Keratinocyte (primary cell): Measurements from ENCODE around the gene ETFA. TPM values are rescaled to one million over a fixed set of nuclear protein-coding genes. Genes with fewer than 3 reads are reported as not detected.

Experiments used
- DNase-seq: peaks from one replicate; pipeline ENCODE4 v3.0.0-alpha.2; 2011; ENCODE audit warnings: low read depth, missing footprints, low spot score
- FAIRE-seq: peaks from 2 replicates; lab custom pipeline; 2011; peaks lifted over from hg19 to GRCh38; lab: Jason Lieb, UNC
- H2AFZ ChIP-seq: 2 replicates; pipeline ENCODE4 v1.6.0; 2012; ENCODE audit warnings: low read length, control low read depth, inconsistent platforms; ENCODE audit not compliant: control insufficient read depth
- H3K27ac ChIP-seq: 2 replicates; pipeline ENCODE4 v1.5.1; 2011; ENCODE audit warnings: low read length; ENCODE audit not compliant: control insufficient read depth, insufficient read depth
- H3K27me3 ChIP-seq: 3 replicates; pipeline ENCODE4 v1.6.0; 2011; ENCODE audit warnings: low read length; ENCODE audit not compliant: control insufficient read depth, insufficient read depth; ENCODE audit errors: extremely low read depth
- H3K36me3 ChIP-seq, 2 experiments: 2 replicates in 1 of 2; 3 replicates in 1 of 2; pipeline ENCODE4 v1.5.1; 2011; ENCODE audit warnings: low read length in 2 of 2, mild to moderate bottlenecking in 1 of 2; ENCODE audit not compliant: control insufficient read depth in 2 of 2, insufficient read depth in 2 of 2; ENCODE audit errors: extremely low read depth in 1 of 2
- H3K4me1 ChIP-seq: 3 replicates; pipeline ENCODE4 v1.5.1; 2011; ENCODE audit warnings: low read length; ENCODE audit not compliant: control insufficient read depth, insufficient read depth; ENCODE audit errors: extremely low read depth
- H3K4me2 ChIP-seq: 3 replicates; pipeline ENCODE4 v1.6.0; 2011; ENCODE audit warnings: low read depth, low read length; ENCODE audit not compliant: control insufficient read depth, insufficient read depth; ENCODE audit errors: extremely low read depth
- H3K4me3 ChIP-seq, 3 experiments: fragments of 200-600 bp in 1 of 3; sonication (generic) in 1 of 3; 2 replicates in 2 of 3; 3 replicates in 1 of 3; pipeline ENCODE4 v1.5.1; 2011 to 2016; ENCODE audit warnings: low read length in 3 of 3, mild to moderate bottlenecking in 3 of 3, control low read depth in 2 of 3, inconsistent platforms in 1 of 3, low read depth in 1 of 3, mixed read lengths in 1 of 3, mixed run types in 1 of 3, moderate library complexity in 1 of 3; ENCODE audit not compliant: control insufficient read depth in 2 of 3, insufficient read depth in 2 of 3; ENCODE audit errors: extremely low read depth in 1 of 3
- H3K79me2 ChIP-seq: 2 replicates; pipeline ENCODE4 v1.6.0; 2012; ENCODE audit warnings: low read length; ENCODE audit not compliant: control insufficient read depth, insufficient read depth
- H3K9ac ChIP-seq: 3 replicates; pipeline ENCODE4 v1.6.0; 2011; ENCODE audit warnings: low read length; ENCODE audit not compliant: control insufficient read depth, insufficient read depth; ENCODE audit errors: extremely low read depth
- H3K9me1 ChIP-seq: 3 replicates; pipeline ENCODE4 v1.6.0; 2011; ENCODE audit warnings: low read length; ENCODE audit not compliant: control insufficient read depth, insufficient read depth; ENCODE audit errors: extremely low read depth
- H3K9me3 ChIP-seq: 2 replicates; pipeline ENCODE4 v1.5.1; 2012; ENCODE audit warnings: low read depth, low read length; ENCODE audit not compliant: control insufficient read depth
- H4K20me1 ChIP-seq: 3 replicates; pipeline ENCODE4 v1.6.0; 2011; ENCODE audit warnings: low read length; ENCODE audit not compliant: control insufficient read depth, insufficient read depth; ENCODE audit errors: extremely low read depth
- EZH2 ChIP-seq: IDR thresholded peaks from one replicate; pipeline ENCODE4 v1.6.1; 2012; ENCODE audit warnings: inconsistent platforms, mild to moderate bottlenecking, low read length, moderate library complexity
- dilution Hi-C: fragments of 300-500 bp; cut with MboI; formaldehyde crosslinking; loops from one replicate; pipeline ENCODE4 v1.7.0; 2020; ENCODE audit warnings: low sequenced_read_pairs; ENCODE audit not compliant: extremely low pct_ligation_motif_present
- polyA plus RNA-seq, 5 experiments: library from polyadenylated mRNA; depleted of rRNA in 3 of 5; stranded (reverse) in 3 of 5; stranded (forward) in 1 of 5; unstranded in 1 of 5; fragments of >200 nt; gene quantifications; 1 replicate in 1 of 5; 2 replicates in 3 of 5; 3 replicates in 1 of 5; pipeline versions ENCODE4 v1.2.1 to v1.2.3, GENCODE V29; 2011 to 2012; ENCODE audit warnings: missing spikeins in 2 of 5, low read depth in 1 of 5, low replicate concordance in 1 of 5
- TF ChIP-seq, protein P1 (sequence below), 3 experiments: IDR thresholded peaks in 1 of 3; conservative IDR thresholded peaks in 1 of 3; optimal IDR thresholded peaks in 1 of 3; 2 replicates in 2 of 3; 3 replicates in 1 of 3; pipeline versions ENCODE3 to v1.5.1; 2011; ENCODE audit warnings: low read length in 3 of 3, mild to moderate bottlenecking in 3 of 3, moderate library complexity in 2 of 3, control low read depth in 1 of 3, inconsistent platforms in 1 of 3; ENCODE audit not compliant: insufficient read depth in 2 of 3; ENCODE audit errors: extremely low read depth in 1 of 3

Gene ETFA
- polyA plus RNA-seq, 1 donor (not counting 4 experiments of a cell fraction or from before 2014, with no cell fraction given): 230 TPM

DNA sequence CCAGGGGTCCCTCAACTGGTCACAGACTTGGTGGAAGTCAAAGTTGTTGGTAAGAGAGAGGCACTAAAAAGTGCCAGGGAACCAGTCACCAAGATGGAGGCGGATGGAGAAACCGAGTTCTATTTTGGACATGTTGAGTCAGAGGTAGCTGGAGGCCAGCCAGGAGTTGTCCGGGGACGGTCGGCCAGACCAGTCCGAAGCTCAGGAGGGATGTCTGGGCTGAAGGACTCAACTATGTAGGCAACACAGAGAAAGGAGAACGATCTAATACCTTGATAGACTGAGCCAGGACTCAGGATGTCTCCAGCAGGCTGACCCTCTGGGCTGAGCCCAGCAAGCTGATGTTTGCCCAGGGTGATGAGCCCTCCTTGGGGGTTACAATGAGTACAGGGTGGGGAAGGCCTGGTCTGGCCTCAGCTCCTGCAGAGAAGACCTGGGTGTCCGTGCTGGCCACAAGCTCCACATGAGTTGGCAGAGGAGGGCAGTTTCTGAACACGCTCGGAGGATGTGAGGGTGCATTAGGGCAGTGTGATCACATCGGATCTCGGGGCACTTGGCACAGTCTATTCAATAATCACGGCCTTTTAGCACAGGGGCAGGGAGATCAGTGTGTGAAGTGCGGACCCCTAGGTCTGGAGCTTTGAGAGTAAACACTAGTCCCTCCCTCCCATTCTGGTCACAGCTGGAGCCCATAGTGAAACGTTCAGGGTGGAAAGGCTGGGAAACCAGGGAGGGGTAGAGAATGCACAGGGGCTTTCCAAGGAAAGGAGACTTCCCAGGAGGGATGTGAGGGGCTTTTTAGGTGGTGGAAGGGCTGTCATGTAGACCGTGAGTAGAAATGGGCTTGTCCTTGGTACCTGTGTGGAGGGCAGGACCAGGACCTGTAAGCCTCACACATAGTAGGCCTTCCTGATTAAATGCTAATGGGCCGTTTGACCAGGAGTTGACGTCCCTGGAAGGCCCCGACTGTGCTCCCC lies 111.9 kb downstream of the ETFA start:
- Histone ChIP-seq H3K27me3 (no peaks in the 10 kb centered on the region), H4K20me1 (peaks cover 6% of the 10 kb centered on the region), H3K79me2 (no peaks in the 10 kb centered on the region), H2AFZ (no peak overlapping the region), H3K9me3 (no peaks in the 10 kb centered on the region), H3K9me1 (no peaks in the 10 kb centered on the region), H3K4me1 (peaks cover 31% of the 10 kb centered on the region), H3K9ac (no peak overlapping the region), H3K4me2 (no peak overlapping the region), H3K36me3 (peaks cover 0 to 4% of the 10 kb centered on the region in 2 experiments), H3K4me3 (no peak overlapping the region), H3K27ac (no peak overlapping the region)
- TF ChIP-seq EZH2: no peak
- TF ChIP-seq, protein P1, sequence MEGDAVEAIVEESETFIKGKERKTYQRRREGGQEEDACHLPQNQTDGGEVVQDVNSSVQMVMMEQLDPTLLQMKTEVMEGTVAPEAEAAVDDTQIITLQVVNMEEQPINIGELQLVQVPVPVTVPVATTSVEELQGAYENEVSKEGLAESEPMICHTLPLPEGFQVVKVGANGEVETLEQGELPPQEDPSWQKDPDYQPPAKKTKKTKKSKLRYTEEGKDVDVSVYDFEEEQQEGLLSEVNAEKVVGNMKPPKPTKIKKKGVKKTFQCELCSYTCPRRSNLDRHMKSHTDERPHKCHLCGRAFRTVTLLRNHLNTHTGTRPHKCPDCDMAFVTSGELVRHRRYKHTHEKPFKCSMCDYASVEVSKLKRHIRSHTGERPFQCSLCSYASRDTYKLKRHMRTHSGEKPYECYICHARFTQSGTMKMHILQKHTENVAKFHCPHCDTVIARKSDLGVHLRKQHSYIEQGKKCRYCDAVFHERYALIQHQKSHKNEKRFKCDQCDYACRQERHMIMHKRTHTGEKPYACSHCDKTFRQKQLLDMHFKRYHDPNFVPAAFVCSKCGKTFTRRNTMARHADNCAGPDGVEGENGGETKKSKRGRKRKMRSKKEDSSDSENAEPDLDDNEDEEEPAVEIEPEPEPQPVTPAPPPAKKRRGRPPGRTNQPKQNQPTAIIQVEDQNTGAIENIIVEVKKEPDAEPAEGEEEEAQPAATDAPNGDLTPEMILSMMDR (optimal IDR thresholded peaks at IDR 0.05 in 1 of 3, IDR thresholded peaks at IDR 0.05 in 1 of 3, conservative IDR thresholded peaks at IDR 0.05 in 1 of 3; ENCODE audit: extremely low read depth in 1 of 3, insufficient read depth in 2 of 3, low read length in 3 of 3): no peak
- DNase-seq (no peak), FAIRE-seq (no peak)
- dilution Hi-C loops: no loop called here

DNA sequence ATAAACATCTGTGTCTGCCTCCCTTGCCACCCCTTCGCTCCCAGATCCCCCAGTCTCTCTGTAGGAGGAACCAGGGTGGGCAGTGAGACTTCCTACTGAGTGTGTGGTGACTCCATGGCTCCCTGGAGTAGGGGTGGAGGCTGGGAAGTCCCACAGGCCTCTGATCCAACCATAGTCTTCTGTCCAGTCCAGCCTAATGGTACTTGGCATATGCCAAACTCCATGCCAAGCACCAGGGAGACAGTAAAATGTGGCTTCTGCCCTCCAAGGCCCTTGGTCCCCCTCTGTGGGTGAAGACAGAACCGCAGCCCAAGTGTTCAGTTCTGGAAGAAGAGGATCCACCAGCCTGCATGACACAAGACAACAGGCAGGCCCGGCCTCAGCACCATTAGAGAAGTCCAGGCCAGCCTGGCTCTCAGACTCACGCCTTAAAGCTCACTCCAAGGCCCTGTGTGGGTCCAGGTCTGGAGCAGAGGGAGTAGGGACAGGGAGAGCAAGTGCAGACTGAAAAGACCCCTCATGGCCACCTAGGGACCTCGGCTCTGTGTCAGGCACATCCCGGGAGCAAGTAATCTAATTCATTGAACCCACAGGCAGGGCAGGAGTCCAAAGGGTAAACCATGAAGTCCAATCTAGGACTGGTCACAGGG lies 112.7 kb downstream of the ETFA start:
- Histone ChIP-seq H3K4me2 (no peak overlapping the region), H3K4me3 (no peak overlapping the region), H3K27ac (no peak overlapping the region), H3K27me3 (no peaks in the 10 kb centered on the region), H3K79me2 (no peaks in the 10 kb centered on the region), H3K9me3 (no peaks in the 10 kb centered on the region), H3K4me1 (peaks cover 31% of the 10 kb centered on the region), H2AFZ (no peak overlapping the region), H4K20me1 (peaks cover 6% of the 10 kb centered on the region), H3K9me1 (no peaks in the 10 kb centered on the region), H3K9ac (no peak overlapping the region), H3K36me3 (peaks cover 0 to 4% of the 10 kb centered on the region in 2 experiments)
- DNase-seq (no peak), FAIRE-seq (no peak)
- TF ChIP-seq, protein P1 (optimal IDR thresholded peaks at IDR 0.05 in 1 of 3, IDR thresholded peaks at IDR 0.05 in 1 of 3, conservative IDR thresholded peaks at IDR 0.05 in 1 of 3; ENCODE audit: extremely low read depth in 1 of 3, insufficient read depth in 2 of 3, low read length in 3 of 3): no peak
- no peak for TF ChIP-seq EZH2
- dilution Hi-C loops: no loop called here
